ENCODE data around the gene HYAL3. TPM values are rescaled to one million over a fixed set of nuclear protein-coding genes. Genes with fewer than 3 reads are reported as not detected.

The HYAL3 gene
- total RNA-seq (2.0 TPM), polyA plus RNA-seq (ENCODE audit: insufficient read depth, low read depth, low replicate concordance) (3.2 TPM)
- long read RNA-seq, donor 1, partial matches to known transcripts, result 0 of 1 reads
- long read RNA-seq, donor 1, other reads (novel, unspliced or antisense), result 0 of 1 reads
- long read RNA-seq, donor 2, partial matches to known transcripts, result 0 of 2 reads
- long read RNA-seq, donor 2, other reads (novel, unspliced or antisense), result 0 of 2 reads
- long read RNA-seq, donor 3, result 0 reads
- long read RNA-seq, donor 4, partial matches to known transcripts, result 0 of 1 reads
- long read RNA-seq, donor 4, other reads (novel, unspliced or antisense), result 0 of 1 reads
- long read RNA-seq, donor 5, partial matches to known transcripts, result 0 of 1 reads
- long read RNA-seq, donor 5, other reads (novel, unspliced or antisense), result 0 of 1 reads
- long read RNA-seq, donor 6, result 0 reads
- long read RNA-seq, donor 7, partial matches to known transcripts, result 2 of 3 reads
- long read RNA-seq, donor 7, other reads (novel, unspliced or antisense), result 0 of 3 reads
- long read RNA-seq, donor 8, partial matches to known transcripts, result 0 of 1 reads
- long read RNA-seq, donor 8, other reads (novel, unspliced or antisense), result 0 of 1 reads
- long read RNA-seq, donor 9, result 0 reads
- long read RNA-seq, donor 10, result 0 reads

GRCh38 chr3:50298836-50299637 is at the start of gene HYAL3, which contains the start of gene NAA80:
HYAL3 (minus strand) TSS chr3:50299405; CDS start chr3:50295602, 3,803 bp downstream.
NAA80 (minus strand) TSS chr3:50299405; CDS start chr3:50297463, 1,942 bp downstream.
- intact Hi-C loops (cut with DNase I), result no loop called here
- FAIRE-seq, result peak; percentile 99
- Histone ChIP-seq H3K4me3 (ENCODE audit: low read length in 3 of 3) (peak within 1 kb of the TSS; percentile 74 to 92 (median 91)), H3K27ac (ENCODE audit: low read depth in 2 of 2, low read length in 2 of 2) (peak within 1 kb of the TSS; percentile 94), H3K36me3 (ENCODE audit: control insufficient read depth in 2 of 3, insufficient read depth in 3 of 3, low read length in 3 of 3) (peaks cover 0 to 6% (median 3%) of the 10 kb centered on the region in 3 donors), H3K9me3 (ENCODE audit: control insufficient read depth in 2 of 3, insufficient read depth in 1 of 3, low read length in 3 of 3) (no peaks in the 10 kb centered on the region), H3K4me1 (ENCODE audit: control insufficient read depth in 2 of 3, insufficient read depth in 2 of 3, low read depth in 1 of 3, low read length in 3 of 3) (peaks cover 4 to 38% (median 18%) of the 10 kb centered on the region in 3 donors), H3K27me3 (ENCODE audit: control insufficient read depth, insufficient read depth, low read length) (no peaks in the 10 kb centered on the region), H3K9ac (ENCODE audit: low read length in 3 of 3) (peak within 1 kb of the TSS; percentile 76 to 94 (median 94))
- peak; percentile 27 for TF ChIP-seq CTCF (IDR thresholded peaks at IDR 0.05; ENCODE audit: borderline replicate concordance, extremely low read depth, insufficient read depth)
- DNase-seq, result peak; percentile 99 to 100 (median 100)

- H3K27ac ChIP-seq (ENCODE audit: low read depth in 2 of 2, low read length in 2 of 2), result no peak overlapping the region
- H3K4me1 ChIP-seq (ENCODE audit: control insufficient read depth in 2 of 3, insufficient read depth in 2 of 3, low read depth in 1 of 3, low read length in 3 of 3), result peaks cover 0 to 33% (median 14%) of the 10 kb centered on the region in 3 donors
- intact Hi-C loops (cut with DNase I), result loop anchor here (5.0 kb wide), 1 partner anchor 195 kb away; no protein-coding TSS in a partner anchor
Observed at GRCh38 chr3:50347187-50347813, 48.1 kb upstream of the HYAL3 start.

More at GRCh38 chr3:50347187-50347813, 48.1 kb upstream of the HYAL3 start:
- Histone ChIP-seq H3K36me3 (ENCODE audit: control insufficient read depth in 2 of 3, insufficient read depth in 3 of 3, low read length in 3 of 3) (peaks cover 0 to 4% (median 4%) of the 10 kb centered on the region in 3 donors), H3K9ac (ENCODE audit: low read length in 3 of 3) (no peak overlapping the region), H3K27me3 (ENCODE audit: control insufficient read depth, insufficient read depth, low read length) (no peaks in the 10 kb centered on the region), H3K4me3 (ENCODE audit: low read length in 3 of 3) (peak overlapping the region in 1 of 3 donors; percentile 11), H3K9me3 (ENCODE audit: control insufficient read depth in 2 of 3, insufficient read depth in 1 of 3, low read length in 3 of 3) (no peaks in the 10 kb centered on the region)
- peak; percentile 85 for FAIRE-seq
- peak; percentile 82 to 90 (median 85) for DNase-seq
- TF ChIP-seq CTCF (IDR thresholded peaks at IDR 0.05; ENCODE audit: borderline replicate concordance, extremely low read depth, insufficient read depth), result peak; percentile 69
